H9 (cell line): ENCODE data around the gene LMBR1. TPM values are rescaled to one million over a fixed set of nuclear protein-coding genes. Genes with fewer than 3 reads are reported as not detected.

ENCODE experiments used
- DNase-seq: peaks from one replicate; pipeline ENCODE4 v3.0.0-alpha.2; 2017
- H2AFZ ChIP-seq: one replicate; pipeline ENCODE4 v1.6.1; 2013; ENCODE audit warnings: mild to moderate bottlenecking, low read length, control low read depth, moderate library complexity
- H2AK5ac ChIP-seq: 2 replicates; pipeline ENCODE4 v1.6.1; 2013; ENCODE audit warnings: low read length, control low read depth, mixed read lengths; ENCODE audit not compliant: insufficient read length
- H2BK120ac ChIP-seq: one replicate; pipeline ENCODE4 v1.6.1; 2013; ENCODE audit warnings: low read depth, mild to moderate bottlenecking, low read length, control low read depth, inconsistent platforms; ENCODE audit not compliant: poor library complexity, severe bottlenecking
- H2BK12ac ChIP-seq: 2 replicates; pipeline ENCODE4 v1.6.1; 2013; ENCODE audit warnings: low read length, control low read depth, mixed read lengths, low read depth; ENCODE audit not compliant: insufficient read length
- H2BK15ac ChIP-seq: 2 replicates; pipeline ENCODE4 v1.6.1; 2013; ENCODE audit warnings: low read depth, low read length, control low read depth
- H2BK20ac ChIP-seq: one replicate; pipeline ENCODE4 v1.6.1; 2013; ENCODE audit warnings: low read depth, mild to moderate bottlenecking, low read length, control low read depth, inconsistent platforms; ENCODE audit not compliant: poor library complexity, severe bottlenecking
- H2BK5ac ChIP-seq: 2 replicates; pipeline ENCODE4 v1.6.1; 2013; ENCODE audit warnings: low read length, control low read depth, mixed read lengths; ENCODE audit not compliant: insufficient read length
- H3K14ac ChIP-seq: 2 replicates; pipeline ENCODE4 v1.6.1; 2013; ENCODE audit warnings: low read length, control low read depth; ENCODE audit not compliant: insufficient read depth
- H3K18ac ChIP-seq: 2 replicates; pipeline ENCODE4 v1.6.1; 2013; ENCODE audit warnings: low read depth, mild to moderate bottlenecking, mixed read lengths, low read length, control low read depth; ENCODE audit not compliant: insufficient read length
- H3K23ac ChIP-seq: 2 replicates; pipeline ENCODE4 v1.6.1; 2013; ENCODE audit warnings: low read length, control low read depth, mixed read lengths, low read depth; ENCODE audit not compliant: insufficient read length
- H3K23me2 ChIP-seq: 2 replicates; pipeline ENCODE4 v1.6.1; 2013; ENCODE audit warnings: low read depth, mild to moderate bottlenecking, mixed read lengths, low read length, control low read depth; ENCODE audit not compliant: insufficient read length, poor library complexity, severe bottlenecking
- H3K27ac ChIP-seq: 2 replicates; pipeline ENCODE4 v1.5.1; 2013; ENCODE audit warnings: low read length, control low read depth, mixed read lengths, low read depth; ENCODE audit not compliant: insufficient read length
- H3K27me3 ChIP-seq: 2 replicates; pipeline ENCODE4 v1.6.1; 2013; ENCODE audit warnings: low read length, control low read depth, inconsistent platforms; ENCODE audit not compliant: insufficient read depth
- H3K4ac ChIP-seq: 2 replicates; pipeline ENCODE4 v1.6.1; 2013; ENCODE audit warnings: low read depth, mild to moderate bottlenecking, control low read depth, inconsistent platforms, low read length, moderate library complexity
- H3K4me1 ChIP-seq: 2 replicates; pipeline ENCODE4 v1.6.1; 2013; ENCODE audit warnings: low read length, control low read depth, inconsistent platforms; ENCODE audit not compliant: insufficient read depth
- H3K4me2 ChIP-seq: 2 replicates; pipeline ENCODE4 v1.6.1; 2013; ENCODE audit warnings: low read length, control low read depth, mixed read lengths; ENCODE audit not compliant: insufficient read length, insufficient read depth
- H3K56ac ChIP-seq: 2 replicates; pipeline ENCODE4 v1.6.1; 2013; ENCODE audit warnings: low read depth, mild to moderate bottlenecking, mixed read lengths, low read length, control low read depth; ENCODE audit not compliant: insufficient read length
- H3K79me1 ChIP-seq: 2 replicates; pipeline ENCODE4 v1.6.1; 2013; ENCODE audit warnings: low read depth, mild to moderate bottlenecking, moderate library complexity, low read length, control low read depth, inconsistent platforms; ENCODE audit not compliant: insufficient read depth, poor library complexity, severe bottlenecking
- H3K79me2 ChIP-seq: 2 replicates; pipeline ENCODE4 v1.6.1; 2013; ENCODE audit warnings: low read length, control low read depth, inconsistent platforms; ENCODE audit not compliant: insufficient read depth
- H3K9ac ChIP-seq: 2 replicates; pipeline ENCODE4 v1.6.1; 2013; ENCODE audit warnings: low read length, control low read depth, mixed read lengths; ENCODE audit not compliant: insufficient read length; ENCODE audit errors: extremely low read depth
- H3K9me3 ChIP-seq: one replicate; pipeline ENCODE4 v1.6.1; 2013; ENCODE audit warnings: low read depth, low read length, inconsistent platforms; ENCODE audit not compliant: control insufficient read depth
- H3T11ph ChIP-seq: one replicate; pipeline ENCODE4 v1.6.1; 2013; ENCODE audit warnings: mild to moderate bottlenecking, low read length, control low read depth, inconsistent platforms
- H4K20me1 ChIP-seq: one replicate; pipeline ENCODE4 v1.6.1; 2013; ENCODE audit not compliant: control insufficient read depth, insufficient read length, insufficient read depth
- H4K5ac ChIP-seq: 2 replicates; pipeline ENCODE4 v1.6.1; 2013; ENCODE audit warnings: low read depth, mild to moderate bottlenecking, mixed read lengths, low read length, control low read depth; ENCODE audit not compliant: insufficient read length
- H4K8ac ChIP-seq: replicated peaks from 2 replicates; pipeline ENCODE4 v1.6.1; 2013; ENCODE audit warnings: low read length, control low read depth, mixed read lengths, low read depth; ENCODE audit not compliant: insufficient read length
- H4K91ac ChIP-seq: 2 replicates; pipeline ENCODE4 v1.6.1; 2013; ENCODE audit warnings: low read depth, mild to moderate bottlenecking, moderate library complexity, mixed read lengths, low read length, control low read depth; ENCODE audit not compliant: insufficient read length
- H3K27ac Mint-ChIP-seq, 3 experiments: 2 replicates in 2 of 3; 3 replicates in 1 of 3; pipeline ENCODE4 v1.8.0; 2020 to 2021; ENCODE audit warnings: mixed read lengths in 3 of 3, mild to moderate bottlenecking in 1 of 3, moderate library complexity in 1 of 3
- H3K27me3 Mint-ChIP-seq: 2 replicates; pipeline ENCODE4 v1.8.0; 2021; ENCODE audit warnings: low read depth, mild to moderate bottlenecking, moderate library complexity, mixed read lengths
- H3K36me3 Mint-ChIP-seq, 3 experiments: 2 replicates in 2 of 3; 3 replicates in 1 of 3; pipeline ENCODE4 v1.8.0; 2020 to 2021; ENCODE audit warnings: low read depth in 3 of 3, mixed read lengths in 3 of 3; ENCODE audit not compliant: insufficient read depth in 1 of 3
- H3K4me1 Mint-ChIP-seq, 2 experiments: 2 replicates each; pipeline ENCODE4 v1.8.0; 2020; ENCODE audit warnings: mixed read lengths in 2 of 2
- H3K4me3 Mint-ChIP-seq, 2 experiments: 2 replicates in 1 of 2; 3 replicates in 1 of 2; pipeline ENCODE4 v1.8.0; 2020 to 2021; ENCODE audit warnings: mild to moderate bottlenecking in 2 of 2, mixed read lengths in 2 of 2, moderate library complexity in 1 of 2
- H3K9me3 Mint-ChIP-seq, 2 experiments: 2 replicates in 1 of 2; 3 replicates in 1 of 2; pipeline ENCODE4 v1.8.0; 2020; ENCODE audit warnings: mild to moderate bottlenecking in 2 of 2, mixed read lengths in 2 of 2, moderate library complexity in 1 of 2
- WGBS: extraction: QIAGEN DNeasy Blood & Tissue Kit; methylation state at CpG from one replicate; pipeline ENCODE4 v1.1.7; 2013; ENCODE audit warnings: missing lambda C conversion rate, low lambda C conversion rate, mixed read lengths; ENCODE audit not compliant: insufficient read length; ENCODE audit errors: extremely low coverage; 5-methylcytosine and 5-hydroxymethylcytosine counted together
- total RNA-seq: library from RNA; stranded (reverse); gene quantifications from 2 replicates; pipeline ENCODE4 v1.2.1, GENCODE V29; 2021
- TF ChIP-seq, protein P1 (sequence below): fragments of 200-600 bp; sonication (generic); conservative IDR thresholded peaks from 3 replicates; pipeline ENCODE4 v1.8.0; 2021; ENCODE audit warnings: antibody characterized with exemption, mild to moderate bottlenecking

Gene LMBR1
- total RNA-seq, 1 experiment from 2014 or later = 62.3 TPM

DNA sequence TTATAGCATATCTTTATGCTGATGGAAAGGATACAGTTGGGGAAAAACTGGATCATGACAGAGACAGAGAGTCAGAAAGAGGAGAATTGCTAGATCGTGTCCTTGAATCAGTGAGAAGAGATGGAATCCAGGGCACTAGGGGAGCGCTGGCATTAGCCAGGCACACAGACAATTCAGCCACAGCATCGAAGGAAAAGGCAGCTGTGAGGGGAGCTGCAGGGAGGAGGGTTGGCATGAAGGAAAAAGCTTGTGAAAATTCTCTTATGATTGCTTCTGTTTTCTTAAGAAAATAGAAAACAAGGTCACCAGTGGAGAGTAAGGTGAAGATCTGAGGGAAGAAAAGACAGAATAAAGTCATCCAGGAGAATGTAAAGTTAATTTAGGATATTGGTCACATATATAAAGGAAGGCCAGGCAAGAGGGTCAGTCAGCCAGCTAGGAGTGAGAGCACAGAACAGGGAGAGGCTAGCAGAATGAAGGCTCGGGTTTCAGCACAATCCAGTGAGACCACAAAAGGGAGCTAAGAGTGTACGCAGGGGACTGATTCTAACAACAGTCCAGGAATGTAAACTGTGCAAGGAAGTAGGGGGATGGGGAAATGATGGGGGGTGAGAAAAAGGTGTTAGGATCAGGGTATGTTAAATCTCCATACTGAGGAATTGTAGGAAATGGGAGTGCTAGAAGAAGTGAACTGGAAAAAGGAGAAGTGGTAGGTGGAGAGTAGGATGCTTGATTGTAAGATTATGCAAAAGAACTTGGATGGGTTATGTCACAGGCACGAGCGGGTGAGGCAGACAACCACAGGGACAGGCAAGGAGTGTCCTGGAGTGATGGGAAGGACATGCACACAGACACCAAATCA is 140.4 kb downstream of the LMBR1 start:
- Mint-ChIP-seq H3K27me3 (no peaks in the 10 kb centered on the region), H3K36me3 (peaks cover 0 to 5% (median 4%) of the 10 kb centered on the region in 3 experiments; a peak in 1 of 7 replicates), H3K9me3 (no peaks in the 10 kb centered on the region), H3K27ac (no peak overlapping the region), H3K4me1 (peaks cover 2% of the 10 kb centered on the region in 2 experiments; a peak in 2 of 4 replicates), H3K4me3 (no peak overlapping the region)
- WGBS = no CpG with 5 or more reads among the region's 7 CpGs
- H3K23ac ChIP-seq = no peak overlapping the region
- H4K20me1 ChIP-seq = no peaks in the 10 kb centered on the region
- H2AFZ ChIP-seq = no peak overlapping the region
- no peak for DNase-seq
- no peak overlapping the region for H3K4me2 ChIP-seq
- no peak overlapping the region for H2AK5ac ChIP-seq
- no peak overlapping the region for H4K5ac ChIP-seq
- no peak overlapping the region for H2BK20ac ChIP-seq
- no peak overlapping the region for H3K14ac ChIP-seq
- H2BK12ac ChIP-seq = no peak overlapping the region
- no peak overlapping the region for H3K27ac ChIP-seq
- no peak overlapping the region for H2BK120ac ChIP-seq
- H4K8ac ChIP-seq = no peak overlapping the region
- no peak overlapping the region for H2BK5ac ChIP-seq
- H3K23me2 ChIP-seq = no peaks in the 10 kb centered on the region
- H3K9me3 ChIP-seq = no peaks in the 10 kb centered on the region
- no peak overlapping the region for H3K9ac ChIP-seq
- H3K27me3 ChIP-seq = no peaks in the 10 kb centered on the region
- H3K79me2 ChIP-seq = no peaks in the 10 kb centered on the region
- H3K18ac ChIP-seq = no peak overlapping the region
- H4K91ac ChIP-seq = no peak overlapping the region
- H2BK15ac ChIP-seq = no peak overlapping the region
- no peak overlapping the region for H3T11ph ChIP-seq
- no peak overlapping the region for H3K4ac ChIP-seq
- H3K4me1 ChIP-seq = no peaks in the 10 kb centered on the region
- H3K79me1 ChIP-seq = peaks cover 3% of the 10 kb centered on the region
- TF ChIP-seq, protein P1, sequence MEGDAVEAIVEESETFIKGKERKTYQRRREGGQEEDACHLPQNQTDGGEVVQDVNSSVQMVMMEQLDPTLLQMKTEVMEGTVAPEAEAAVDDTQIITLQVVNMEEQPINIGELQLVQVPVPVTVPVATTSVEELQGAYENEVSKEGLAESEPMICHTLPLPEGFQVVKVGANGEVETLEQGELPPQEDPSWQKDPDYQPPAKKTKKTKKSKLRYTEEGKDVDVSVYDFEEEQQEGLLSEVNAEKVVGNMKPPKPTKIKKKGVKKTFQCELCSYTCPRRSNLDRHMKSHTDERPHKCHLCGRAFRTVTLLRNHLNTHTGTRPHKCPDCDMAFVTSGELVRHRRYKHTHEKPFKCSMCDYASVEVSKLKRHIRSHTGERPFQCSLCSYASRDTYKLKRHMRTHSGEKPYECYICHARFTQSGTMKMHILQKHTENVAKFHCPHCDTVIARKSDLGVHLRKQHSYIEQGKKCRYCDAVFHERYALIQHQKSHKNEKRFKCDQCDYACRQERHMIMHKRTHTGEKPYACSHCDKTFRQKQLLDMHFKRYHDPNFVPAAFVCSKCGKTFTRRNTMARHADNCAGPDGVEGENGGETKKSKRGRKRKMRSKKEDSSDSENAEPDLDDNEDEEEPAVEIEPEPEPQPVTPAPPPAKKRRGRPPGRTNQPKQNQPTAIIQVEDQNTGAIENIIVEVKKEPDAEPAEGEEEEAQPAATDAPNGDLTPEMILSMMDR = no peak
- H3K56ac ChIP-seq = no peak overlapping the region
